ENCODE measurements around the gene TM2D3.

TM2D3 gene

GRCh38 chr15:101652098-101652785 lies at the start of gene TM2D3:
Gene TM2D3, minus strand, starts transcription at chr15:101652381. Its CDS starts 20 bp downstream, at chr15:101652361.
- Histone ChIP-seq H3K4me3 (ENCODE audit: low read length) (peak within 1 kb of the TSS; percentile 95), H3K9me3 (ENCODE audit: control insufficient read depth, low read length) (no peaks in the 10 kb centered on the region), H3K4me1 (ENCODE audit: control insufficient read depth, insufficient read depth, low read length) (peaks cover 32% of the 10 kb centered on the region), H3K36me3 (ENCODE audit: control insufficient read depth, insufficient read depth, low read length, severe bottlenecking) (peaks cover 23% of the 10 kb centered on the region), H3K9ac (ENCODE audit: low read length) (peak within 1 kb of the TSS; percentile 93), H3K27me3 (replicated peaks; ENCODE audit: control insufficient read depth, insufficient read depth, low read length) (no peaks in the 10 kb centered on the region)
- DNase-seq (ENCODE audit: low read depth): peak; percentile 98

GRCh38 chr15:101698314-101698713 lies 46.1 kb upstream of the TM2D3 start:
- no peak overlapping the region for H3K9ac ChIP-seq (ENCODE audit: low read length)
- peaks cover 7% of the 10 kb centered on the region for H3K4me1 ChIP-seq (ENCODE audit: control insufficient read depth, insufficient read depth, low read length)
- no peaks in the 10 kb centered on the region for H3K27me3 ChIP-seq (replicated peaks; ENCODE audit: control insufficient read depth, insufficient read depth, low read length)
- DNase-seq (ENCODE audit: low read depth): no peak
- H3K9me3 ChIP-seq (ENCODE audit: control insufficient read depth, low read length): no peaks in the 10 kb centered on the region
- peaks cover 58% of the 10 kb centered on the region for H3K36me3 ChIP-seq (ENCODE audit: control insufficient read depth, insufficient read depth, low read length, severe bottlenecking)
- no peak overlapping the region for H3K4me3 ChIP-seq (ENCODE audit: low read length)

- Histone ChIP-seq H3K9ac (ENCODE audit: low read length) (no peak overlapping the region), H3K9me3 (ENCODE audit: control insufficient read depth, low read length) (no peaks in the 10 kb centered on the region), H3K4me1 (ENCODE audit: control insufficient read depth, insufficient read depth, low read length) (peaks cover 7% of the 10 kb centered on the region), H3K27me3 (replicated peaks; ENCODE audit: control insufficient read depth, insufficient read depth, low read length) (no peaks in the 10 kb centered on the region), H3K36me3 (ENCODE audit: control insufficient read depth, insufficient read depth, low read length, severe bottlenecking) (peaks cover 58% of the 10 kb centered on the region), H3K4me3 (ENCODE audit: low read length) (no peak overlapping the region)
- DNase-seq (ENCODE audit: low read depth): no peak
These were observed 45.3 kb upstream of the TM2D3 start for GRCh38 chr15:101697488-101697887.

GRCh38 chr15:101696829-101697228 lies 44.6 kb upstream of the TM2D3 start:
- peaks cover 58% of the 10 kb centered on the region for H3K36me3 ChIP-seq (ENCODE audit: control insufficient read depth, insufficient read depth, low read length, severe bottlenecking)
- no peaks in the 10 kb centered on the region for H3K27me3 ChIP-seq (replicated peaks; ENCODE audit: control insufficient read depth, insufficient read depth, low read length)
- no peak overlapping the region for H3K4me3 ChIP-seq (ENCODE audit: low read length)
- no peak for DNase-seq (ENCODE audit: low read depth)
- no peak overlapping the region for H3K9ac ChIP-seq (ENCODE audit: low read length)
- peaks cover 7% of the 10 kb centered on the region for H3K4me1 ChIP-seq (ENCODE audit: control insufficient read depth, insufficient read depth, low read length)
- H3K9me3 ChIP-seq (ENCODE audit: control insufficient read depth, low read length): no peaks in the 10 kb centered on the region

GRCh38 chr15:101694261-101694660 lies 42.1 kb upstream of the TM2D3 start:
- Histone ChIP-seq H3K4me3 (ENCODE audit: low read length) (no peak overlapping the region), H3K9ac (ENCODE audit: low read length) (no peak overlapping the region), H3K27me3 (replicated peaks; ENCODE audit: control insufficient read depth, insufficient read depth, low read length) (no peaks in the 10 kb centered on the region), H3K9me3 (ENCODE audit: control insufficient read depth, low read length) (no peaks in the 10 kb centered on the region), H3K36me3 (ENCODE audit: control insufficient read depth, insufficient read depth, low read length, severe bottlenecking) (peaks cover 36% of the 10 kb centered on the region), H3K4me1 (ENCODE audit: control insufficient read depth, insufficient read depth, low read length) (peaks cover 7% of the 10 kb centered on the region)
- DNase-seq (ENCODE audit: low read depth): no peak

GRCh38 chr15:101692801-101693598 lies 40.8 kb upstream of the TM2D3 start:
- no peak overlapping the region for H3K4me3 ChIP-seq (ENCODE audit: low read length)
- H3K9me3 ChIP-seq (ENCODE audit: control insufficient read depth, low read length): no peaks in the 10 kb centered on the region
- no peak overlapping the region for H3K9ac ChIP-seq (ENCODE audit: low read length)
- peaks cover 28% of the 10 kb centered on the region for H3K36me3 ChIP-seq (ENCODE audit: control insufficient read depth, insufficient read depth, low read length, severe bottlenecking)
- H3K27me3 ChIP-seq (replicated peaks; ENCODE audit: control insufficient read depth, insufficient read depth, low read length): no peaks in the 10 kb centered on the region
- H3K4me1 ChIP-seq (ENCODE audit: control insufficient read depth, insufficient read depth, low read length): peaks cover 7% of the 10 kb centered on the region
- DNase-seq (ENCODE audit: low read depth): no peak

- DNase-seq (ENCODE audit: low read depth): no peak
These were observed 37.7 kb upstream of the TM2D3 start for GRCh38 chr15:101689901-101690300.

GRCh38 chr15:101686718-101687117 lies 34.5 kb upstream of the TM2D3 start:
- H3K36me3 ChIP-seq (ENCODE audit: control insufficient read depth, insufficient read depth, low read length, severe bottlenecking): peaks cover 33% of the 10 kb centered on the region
- no peaks in the 10 kb centered on the region for H3K4me1 ChIP-seq (ENCODE audit: control insufficient read depth, insufficient read depth, low read length)
- no peaks in the 10 kb centered on the region for H3K27me3 ChIP-seq (replicated peaks; ENCODE audit: control insufficient read depth, insufficient read depth, low read length)
- no peak overlapping the region for H3K9ac ChIP-seq (ENCODE audit: low read length)
- H3K4me3 ChIP-seq (ENCODE audit: low read length): no peak overlapping the region
- DNase-seq (ENCODE audit: low read depth): peak; percentile 64
- H3K9me3 ChIP-seq (ENCODE audit: control insufficient read depth, low read length): no peaks in the 10 kb centered on the region

More at GRCh38 chr15:101689901-101690300, 37.7 kb upstream of the TM2D3 start:
- H3K36me3 ChIP-seq (ENCODE audit: control insufficient read depth, insufficient read depth, low read length, severe bottlenecking): peaks cover 27% of the 10 kb centered on the region
- no peaks in the 10 kb centered on the region for H3K27me3 ChIP-seq (replicated peaks; ENCODE audit: control insufficient read depth, insufficient read depth, low read length)
- H3K4me3 ChIP-seq (ENCODE audit: low read length): no peak overlapping the region
- no peak overlapping the region for H3K9ac ChIP-seq (ENCODE audit: low read length)
- no peaks in the 10 kb centered on the region for H3K9me3 ChIP-seq (ENCODE audit: control insufficient read depth, low read length)
- H3K4me1 ChIP-seq (ENCODE audit: control insufficient read depth, insufficient read depth, low read length): no peaks in the 10 kb centered on the region

- no peak overlapping the region for H3K9ac ChIP-seq (ENCODE audit: low read length)
- H3K36me3 ChIP-seq (ENCODE audit: control insufficient read depth, insufficient read depth, low read length, severe bottlenecking): peaks cover 35% of the 10 kb centered on the region
- H3K4me3 ChIP-seq (ENCODE audit: low read length): no peak overlapping the region
- no peaks in the 10 kb centered on the region for H3K9me3 ChIP-seq (ENCODE audit: control insufficient read depth, low read length)
- DNase-seq (ENCODE audit: low read depth): no peak
- no peaks in the 10 kb centered on the region for H3K4me1 ChIP-seq (ENCODE audit: control insufficient read depth, insufficient read depth, low read length)
- H3K27me3 ChIP-seq (replicated peaks; ENCODE audit: control insufficient read depth, insufficient read depth, low read length): no peaks in the 10 kb centered on the region
These were observed 32.7 kb upstream of the TM2D3 start for GRCh38 chr15:101684877-101685276.

GRCh38 chr15:101684384-101684783 lies 32.2 kb upstream of the TM2D3 start:
- peak; percentile 43 for DNase-seq (ENCODE audit: low read depth)
- Histone ChIP-seq H3K27me3 (replicated peaks; ENCODE audit: control insufficient read depth, insufficient read depth, low read length) (no peaks in the 10 kb centered on the region), H3K4me1 (ENCODE audit: control insufficient read depth, insufficient read depth, low read length) (no peaks in the 10 kb centered on the region), H3K4me3 (ENCODE audit: low read length) (no peak overlapping the region), H3K9ac (ENCODE audit: low read length) (no peak overlapping the region), H3K9me3 (ENCODE audit: control insufficient read depth, low read length) (no peaks in the 10 kb centered on the region), H3K36me3 (ENCODE audit: control insufficient read depth, insufficient read depth, low read length, severe bottlenecking) (peaks cover 35% of the 10 kb centered on the region)

GRCh38 chr15:101679806-101680205 lies 27.6 kb upstream of the TM2D3 start:
- Histone ChIP-seq H3K4me3 (ENCODE audit: low read length) (no peak overlapping the region), H3K9me3 (ENCODE audit: control insufficient read depth, low read length) (no peaks in the 10 kb centered on the region), H3K4me1 (ENCODE audit: control insufficient read depth, insufficient read depth, low read length) (peaks cover 6% of the 10 kb centered on the region), H3K36me3 (ENCODE audit: control insufficient read depth, insufficient read depth, low read length, severe bottlenecking) (peaks cover 25% of the 10 kb centered on the region), H3K9ac (ENCODE audit: low read length) (no peak overlapping the region), H3K27me3 (replicated peaks; ENCODE audit: control insufficient read depth, insufficient read depth, low read length) (no peaks in the 10 kb centered on the region)
- no peak for DNase-seq (ENCODE audit: low read depth)

Measured in adipocyte (in vitro differentiated cells).